Lung (tissue), 16 donors: ENCODE measurements around the gene SAP30BP. TPM values are rescaled to one million over a fixed set of nuclear protein-coding genes. Genes with fewer than 3 reads are reported as not detected.

ENCODE experiments used
- ATAC-seq: fragments of 200-7000 bp; cut with Tn5 transposase; one replicate; pipeline ENCODE4 v1.9.1; 2020; ENCODE audit warnings: moderate number of reproducible peaks; ENCODE audit not compliant: insufficient read depth, low FRiP score
- DNase-seq, 3 donors: peaks; one replicate each; pipeline ENCODE4 v3.0.0-alpha.2; 2013 to 2017
- H3K27ac ChIP-seq, 2 donors: one replicate each; pipeline ENCODE4 v1.5.1; 2013; ENCODE audit warnings: mild to moderate bottlenecking in 2 of 2, moderate library complexity in 2 of 2, control low read depth in 1 of 2, inconsistent platforms in 1 of 2, low read depth in 1 of 2, low read length in 1 of 2
- H3K27me3 ChIP-seq, 3 donors: one replicate each; pipeline ENCODE4 v1.5.1; 2013; ENCODE audit warnings: low read length in 2 of 3; ENCODE audit not compliant: control insufficient read depth in 3 of 3, insufficient read depth in 3 of 3
- H3K36me3 ChIP-seq, 4 donors: one replicate each; pipeline ENCODE4 v1.5.1; 2013; ENCODE audit warnings: low read length in 4 of 4, mild to moderate bottlenecking in 1 of 4, moderate library complexity in 1 of 4; ENCODE audit not compliant: control insufficient read depth in 4 of 4, insufficient read depth in 4 of 4
- H3K4me1 ChIP-seq, 5 donors: one replicate each; pipeline ENCODE4 v1.5.1; 2013; ENCODE audit warnings: low read length in 5 of 5, mild to moderate bottlenecking in 2 of 5, moderate library complexity in 1 of 5; ENCODE audit not compliant: control insufficient read depth in 5 of 5, insufficient read depth in 5 of 5
- H3K4me3 ChIP-seq: one replicate; pipeline ENCODE4 v1.5.1; 2013; ENCODE audit warnings: mild to moderate bottlenecking, control low read depth, moderate library complexity
- H3K9ac ChIP-seq, 2 donors: one replicate each; pipeline ENCODE4 v1.5.1; 2013; ENCODE audit warnings: low read length in 2 of 2, control low read depth in 1 of 2; ENCODE audit not compliant: insufficient read depth in 1 of 2
- H3K9me3 ChIP-seq, 4 donors: one replicate each; pipeline ENCODE4 v1.5.1; 2013; ENCODE audit warnings: low read length in 3 of 4, mild to moderate bottlenecking in 1 of 4, moderate library complexity in 1 of 4; ENCODE audit not compliant: control insufficient read depth in 4 of 4, insufficient read depth in 3 of 4
- WGBS, 2 donors: extraction: QIAGEN DNeasy Blood & Tissue Kit; methylation state at CpG; one replicate each; pipeline ENCODE4 v1.1.7; 2013; 5-methylcytosine and 5-hydroxymethylcytosine counted together
- long read RNA-seq, 5 donors: transcript quantifications; one replicate each; lab custom pipeline, GENCODE V29; 2026
- polyA plus RNA-seq, 2 donors: library from polyadenylated mRNA; stranded (reverse); fragments of 200-250 nt; gene quantifications; one replicate each; pipeline ENCODE4 v1.2.1, GENCODE V29; 2013
- total RNA-seq, 2 donors: library from RNA; depleted of rRNA in 1 of 2; stranded (reverse); fragments of >200 nt in 1 of 2; gene quantifications; one replicate each; pipeline ENCODE4 v1.2.1, GENCODE V29; 2014 to 2021
- TF ChIP-seq, protein P1 (sequence below): IDR thresholded peaks from 2 replicates; pipeline ENCODE4 v1.5.1; 2012; ENCODE audit warnings: mild to moderate bottlenecking; ENCODE audit errors: control extremely low read depth, extremely low read depth
- donor health status: control.
- donor health status: control.
- donor health status: Bipolar disorder and iron deficiency.
- donor health status: healthy.
- donor health status: DM: yes; HTN: yes; CAD: no.

SAP30BP gene
- total RNA-seq, result 10 to 100 TPM; 46.5 to 82.9 TPM
- polyA plus RNA-seq, result 10 to 100 TPM; 71.9 to 82.8 TPM
- long read RNA-seq, donor 1, transcript SAP30BP-225 (11 exons, 2,722 nt), result major isoform, 29 of 45 reads
- long read RNA-seq, donor 1, transcript SAP30BP-224 (1 exons, 2,000 nt), result minor isoform, 6 of 45 reads
- long read RNA-seq, donor 1, partial matches to known transcripts, result 0 of 45 reads
- long read RNA-seq, donor 1, other reads (novel, unspliced or antisense), result 0 of 45 reads
- long read RNA-seq, donor 2, transcript SAP30BP-225 (11 exons, 2,722 nt), result minor isoform, 5 of 20 reads
- long read RNA-seq, donor 2, transcript SAP30BP-204 (6 exons, 1,097 nt), result major isoform, 13 of 20 reads
- long read RNA-seq, donor 2, partial matches to known transcripts, result 0 of 20 reads
- long read RNA-seq, donor 2, other reads (novel, unspliced or antisense), result 0 of 20 reads
- long read RNA-seq, donor 3, transcript SAP30BP-204 (6 exons, 1,097 nt), result minor isoform, 7 of 25 reads
- long read RNA-seq, donor 3, transcript SAP30BP-225 (11 exons, 2,722 nt), result major isoform, 11 of 25 reads
- long read RNA-seq, donor 3, partial matches to known transcripts, result 0 of 25 reads
- long read RNA-seq, donor 3, other reads (novel, unspliced or antisense), result 0 of 25 reads
- long read RNA-seq, donor 4, transcript SAP30BP-225 (11 exons, 2,722 nt), result major isoform, 9 of 22 reads
- long read RNA-seq, donor 4, transcript SAP30BP-224 (1 exons, 2,000 nt), result minor isoform, 6 of 22 reads
- long read RNA-seq, donor 4, partial matches to known transcripts, result 0 of 22 reads
- long read RNA-seq, donor 4, other reads (novel, unspliced or antisense), result 0 of 22 reads
- long read RNA-seq, donor 5, transcript SAP30BP-202 (10 exons, 2,439 nt), result minor isoform, 6 of 62 reads
- long read RNA-seq, donor 5, transcript SAP30BP-225 (11 exons, 2,722 nt), result major isoform, 30 of 62 reads
- long read RNA-seq, donor 5, transcript SAP30BP-224 (1 exons, 2,000 nt), result minor isoform, 8 of 62 reads
- long read RNA-seq, donor 5, transcript SAP30BP-204 (6 exons, 1,097 nt), result minor isoform, 9 of 62 reads
- long read RNA-seq, donor 5, partial matches to known transcripts, result 0 of 62 reads
- long read RNA-seq, donor 5, other reads (novel, unspliced or antisense), result 0 of 62 reads

DNA sequence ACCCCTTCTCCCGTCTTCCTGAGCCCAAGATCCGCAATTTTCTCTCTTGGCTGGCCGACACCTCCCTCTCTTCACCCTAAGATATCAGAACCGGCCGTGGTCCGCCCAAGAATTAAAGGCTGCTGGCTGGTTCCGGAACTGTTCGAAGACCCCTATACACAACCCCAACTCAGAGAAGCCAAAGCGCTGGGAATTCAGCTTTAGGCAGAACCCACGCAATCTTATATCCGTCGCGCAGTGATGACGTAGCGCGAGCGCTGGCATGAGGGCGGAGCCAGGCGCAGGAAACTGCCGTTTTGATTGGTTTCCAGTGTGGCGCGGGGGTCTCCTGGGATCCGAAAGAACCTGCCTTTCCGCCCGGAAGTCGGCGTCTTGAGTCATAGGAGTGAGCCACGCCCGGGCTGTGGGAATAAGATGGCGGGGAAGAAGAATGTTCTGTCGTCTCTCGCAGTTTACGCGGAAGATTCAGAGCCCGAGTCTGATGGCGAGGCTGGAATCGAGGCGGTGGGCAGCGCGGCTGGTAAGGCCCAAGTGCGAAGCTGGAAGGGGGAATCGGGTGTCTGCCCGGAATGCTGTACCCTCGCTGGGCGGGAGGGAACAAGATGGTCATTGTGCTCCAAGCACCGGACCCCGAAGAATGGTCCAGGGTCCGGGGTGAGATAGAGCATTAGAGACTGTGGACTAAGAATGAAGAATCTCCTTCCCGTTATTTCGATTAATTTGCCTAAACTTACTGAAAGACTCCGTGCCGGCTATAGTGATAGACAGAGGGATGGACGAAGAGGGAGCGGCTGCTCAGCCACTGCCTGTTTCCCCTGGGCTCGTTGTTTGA is at the start of gene SAP30BP, which contains the start of gene RECQL5:
TSS of gene SAP30BP (plus strand) at position 380 of the 832 bp plus-strand sequence. CDS start at position 415, 35 bp downstream.
TSS of gene RECQL5 (minus strand) at position 196 of the 832 bp plus-strand sequence. CDS start 597 bp downstream, outside the sequence.
- peaks cover 3 to 19% (median 7%) of the 10 kb centered on the region in 5 donors for H3K4me1 ChIP-seq

GRCh38 chr17:75617675-75618074 is 49.5 kb upstream of the SAP30BP start:
- Histone ChIP-seq H3K27me3 (no peaks in the 10 kb centered on the region), H3K36me3 (peaks cover 0 to 83% (median 14%) of the 10 kb centered on the region in 4 donors), H3K9me3 (no peaks in the 10 kb centered on the region), H3K4me1 (no peaks in the 10 kb centered on the region), H3K27ac (no peak overlapping the region), H3K4me3 (no peak overlapping the region), H3K9ac (no peak overlapping the region)
- TF ChIP-seq, protein P1, sequence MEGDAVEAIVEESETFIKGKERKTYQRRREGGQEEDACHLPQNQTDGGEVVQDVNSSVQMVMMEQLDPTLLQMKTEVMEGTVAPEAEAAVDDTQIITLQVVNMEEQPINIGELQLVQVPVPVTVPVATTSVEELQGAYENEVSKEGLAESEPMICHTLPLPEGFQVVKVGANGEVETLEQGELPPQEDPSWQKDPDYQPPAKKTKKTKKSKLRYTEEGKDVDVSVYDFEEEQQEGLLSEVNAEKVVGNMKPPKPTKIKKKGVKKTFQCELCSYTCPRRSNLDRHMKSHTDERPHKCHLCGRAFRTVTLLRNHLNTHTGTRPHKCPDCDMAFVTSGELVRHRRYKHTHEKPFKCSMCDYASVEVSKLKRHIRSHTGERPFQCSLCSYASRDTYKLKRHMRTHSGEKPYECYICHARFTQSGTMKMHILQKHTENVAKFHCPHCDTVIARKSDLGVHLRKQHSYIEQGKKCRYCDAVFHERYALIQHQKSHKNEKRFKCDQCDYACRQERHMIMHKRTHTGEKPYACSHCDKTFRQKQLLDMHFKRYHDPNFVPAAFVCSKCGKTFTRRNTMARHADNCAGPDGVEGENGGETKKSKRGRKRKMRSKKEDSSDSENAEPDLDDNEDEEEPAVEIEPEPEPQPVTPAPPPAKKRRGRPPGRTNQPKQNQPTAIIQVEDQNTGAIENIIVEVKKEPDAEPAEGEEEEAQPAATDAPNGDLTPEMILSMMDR, result no peak
- WGBS, 2 donors, result 92 to 93% methylated on average over 11 of the region's 11 CpGs
- DNase-seq (no peak), ATAC-seq (no peak)

More for the DNA sequence above, at the start of gene SAP30BP, which contains the start of gene RECQL5:
- peak; percentile 98 to 100 (median 99) for DNase-seq
- WGBS, 2 donors, result 0% methylated on average over 55 of the region's 55 CpGs
- peak within 1 kb of the TSS; percentile 92 to 95 for H3K27ac ChIP-seq
- peak within 1 kb of the TSS; percentile 93 for H3K4me3 ChIP-seq
- H3K36me3 ChIP-seq, result peaks cover 14 to 36% (median 24%) of the 10 kb centered on the region in 4 donors
- peak; percentile 95 for ATAC-seq
- peak within 1 kb of the TSS; percentile 74 to 77 for H3K9ac ChIP-seq
- H3K9me3 ChIP-seq, result peaks cover 0 to 3% (median 0%) of the 10 kb centered on the region in 4 donors
- no peaks in the 10 kb centered on the region for H3K27me3 ChIP-seq
- TF ChIP-seq, protein P1, result no peak
